Activated CD8-positive, alpha-beta memory T cell treated with anti-CD3 and anti-CD28 coated beads, Interleukin-2, amount 10 ng/mL, durations not matched to agents 7 days and 5 days (primary cell): ENCODE results near the gene GANAB. TPM values are rescaled to one million over a fixed set of nuclear protein-coding genes. Genes with fewer than 3 reads are reported as not detected.
"Not testable (repeated sequence)": the region's sequence is repeated elsewhere in the genome, so short reads cannot be mapped to it uniquely, and the experiment has no call there.

Experiments
- ATAC-seq: fragments of 150-1000 bp; cut with Tn5 transposase; one replicate; pipeline ENCODE4 v1.10.0; 2021; ENCODE audit warnings: moderate library complexity
- CTCF ChIA-PET: fragments of 350-600 bp; sonication (Branson Sonifier 250); formaldehyde crosslinking; loops from one replicate; lab custom pipeline; 2021; ENCODE audit warnings: antibody characterized with exemption; lab: Charles Lee
- DNase-seq: peaks from one replicate; pipeline ENCODE4 v3.0.0-alpha.2; 2020
- H3K27ac Mint-ChIP-seq: one replicate; pipeline ENCODE4 v1.8.0; 2021; ENCODE audit warnings: mild to moderate bottlenecking, mixed read lengths
- H3K27me3 Mint-ChIP-seq: one replicate; pipeline ENCODE4 v1.8.0; 2021; ENCODE audit warnings: mixed read lengths
- H3K36me3 Mint-ChIP-seq: one replicate; pipeline ENCODE4 v1.8.0; 2021; ENCODE audit warnings: mild to moderate bottlenecking, mixed read lengths
- H3K4me1 Mint-ChIP-seq: one replicate; pipeline ENCODE4 v1.8.0; 2021; ENCODE audit warnings: mixed read lengths
- H3K4me3 Mint-ChIP-seq: one replicate; pipeline ENCODE4 v1.8.0; 2021; ENCODE audit warnings: mild to moderate bottlenecking, moderate library complexity, mixed read lengths
- H3K9me3 Mint-ChIP-seq: one replicate; pipeline ENCODE4 v1.8.0; 2022; ENCODE audit warnings: low read depth, mixed read lengths
- total RNA-seq, 2 experiments: library from RNA; stranded (reverse); gene quantifications; one replicate each; pipeline ENCODE4 v1.2.3, GENCODE V29; 2021

The GANAB gene
- total RNA-seq, 2 experiments from 2014 or later = 248 to 275 TPM

- peaks cover 27% of the 10 kb centered on the region for H3K36me3 Mint-ChIP-seq
- ATAC-seq (no peak), DNase-seq (no peak)
- no peaks in the 10 kb centered on the region for H3K27me3 Mint-ChIP-seq
- H3K27ac Mint-ChIP-seq = peak overlapping the region; percentile 93
- CTCF ChIA-PET = interaction anchor here (0.9 to 1.9 kb wide), 6 partner anchors 8 to 141 kb away, joined by 3 to 6 read pairs (median 4); partner anchors contain the start of genes C11orf98 and CSKMT
- no peaks in the 10 kb centered on the region for H3K9me3 Mint-ChIP-seq
- peak overlapping the region; percentile 89 for H3K4me3 Mint-ChIP-seq
- H3K4me1 Mint-ChIP-seq = peaks cover 41% of the 10 kb centered on the region
Observed at GRCh38 chr11:62645671-62645945, 805 bp downstream of the GANAB start.

- Mint-ChIP-seq H3K4me1 (peaks cover 46% of the 10 kb centered on the region), H3K9me3 (no peaks in the 10 kb centered on the region), H3K4me3 (peak overlapping the region; percentile 5), H3K36me3 (peaks cover 28% of the 10 kb centered on the region), H3K27ac (no peak overlapping the region), H3K27me3 (no peaks in the 10 kb centered on the region)
- CTCF ChIA-PET = interaction anchor here (0.8 to 1.2 kb wide), 2 partner anchors 15 to 33 kb away, joined by 3 to 6 read pairs; no protein-coding TSS in a partner anchor
- DNase-seq (no peak), ATAC-seq (no peak)
Observed at GRCh38 chr11:62644220-62644619, 2.2 kb downstream of the GANAB start.

- CTCF ChIA-PET = interaction anchor here (0.9 kb wide), 1 partner anchor 247 kb away, joined by 3 read pairs; no protein-coding TSS in a partner anchor
- H3K4me3 Mint-ChIP-seq = no peak overlapping the region
Observed at GRCh38 chr11:62632492-62632891, 13.9 kb downstream of the GANAB start.

GRCh38 chr11:62627713-62628112 lies 18.7 kb downstream of the GANAB start:
- no peak overlapping the region for H3K27ac Mint-ChIP-seq
- ATAC-seq = no peak

More at GRCh38 chr11:62632492-62632891, 13.9 kb downstream of the GANAB start:
- H3K36me3 Mint-ChIP-seq = peaks cover 66% of the 10 kb centered on the region
- H3K4me1 Mint-ChIP-seq = peaks cover 15% of the 10 kb centered on the region
- no peaks in the 10 kb centered on the region for H3K27me3 Mint-ChIP-seq
- DNase-seq (no peak), ATAC-seq (no peak)
- H3K9me3 Mint-ChIP-seq = no peaks in the 10 kb centered on the region
- H3K27ac Mint-ChIP-seq = no peak overlapping the region

GRCh38 chr11:62622476-62623089 lies 23.8 kb downstream of the GANAB start:
- H3K27me3 Mint-ChIP-seq = no peaks in the 10 kb centered on the region
- CTCF ChIA-PET = interaction anchor here (0.8 to 4.2 kb wide), 12 partner anchors 11 to 228 kb away, joined by 3 to 39 read pairs (median 5); partner anchors contain the start of genes C11orf98, CSKMT, EML3 and MTA2
- H3K4me3 Mint-ChIP-seq = peak overlapping the region; percentile 60
- peak overlapping the region; percentile 85 for H3K27ac Mint-ChIP-seq
- H3K9me3 Mint-ChIP-seq = no peaks in the 10 kb centered on the region
- no peak for ATAC-seq
- H3K4me1 Mint-ChIP-seq = peaks cover 19% of the 10 kb centered on the region
- peaks cover 26% of the 10 kb centered on the region for H3K36me3 Mint-ChIP-seq
- DNase-seq = no peak

More at GRCh38 chr11:62627713-62628112, 18.7 kb downstream of the GANAB start:
- no peak for DNase-seq
- no peaks in the 10 kb centered on the region for H3K27me3 Mint-ChIP-seq
- peaks cover 52% of the 10 kb centered on the region for H3K36me3 Mint-ChIP-seq
- H3K4me1 Mint-ChIP-seq = no peaks in the 10 kb centered on the region
- CTCF ChIA-PET = interaction anchor here (0.7 to 1.6 kb wide), 3 partner anchors 16 to 1614 kb away, joined by 3 to 8 read pairs (median 5); partner anchors contain the start of gene EML3
- H3K4me3 Mint-ChIP-seq = no peak overlapping the region
- no peaks in the 10 kb centered on the region for H3K9me3 Mint-ChIP-seq

- ATAC-seq = peak; percentile 93
- Mint-ChIP-seq H3K4me1 (peaks cover 19% of the 10 kb centered on the region), H3K9me3 (no peaks in the 10 kb centered on the region), H3K27ac (peak within 1 kb of the TSS; percentile 96), H3K36me3 (peaks cover 24% of the 10 kb centered on the region), H3K4me3 (peak within 1 kb of the TSS; percentile 90), H3K27me3 (no peaks in the 10 kb centered on the region)
- DNase-seq = peak; percentile 98
- CTCF ChIA-PET = interaction anchor here (0.7 to 4.2 kb wide), 14 partner anchors 10 to 197 kb away, joined by 3 to 39 read pairs (median 5); partner anchors contain the start of genes C11orf98, CSKMT, EML3 and MTA2
Observed at GRCh38 chr11:62621567-62622470, 24.6 kb downstream of the GANAB start, which contains the start of gene B3GAT3. B3GAT3 (minus strand) TSS chr11:62621986; CDS start chr11:62621947, 39 bp downstream.

- H3K4me1 Mint-ChIP-seq = peaks cover 19% of the 10 kb centered on the region
- no peaks in the 10 kb centered on the region for H3K9me3 Mint-ChIP-seq
- no peaks in the 10 kb centered on the region for H3K27me3 Mint-ChIP-seq
- H3K4me3 Mint-ChIP-seq = peak overlapping the region; percentile 90
- H3K27ac Mint-ChIP-seq = peak overlapping the region; percentile 96
- DNase-seq = no peak
- CTCF ChIA-PET = interaction anchor here (0.7 to 4.2 kb wide), 11 partner anchors 10 to 196 kb away, joined by 3 to 39 read pairs (median 5); partner anchors contain the start of genes C11orf98, CSKMT, EML3 and MTA2
- no peak for ATAC-seq
- peaks cover 23% of the 10 kb centered on the region for H3K36me3 Mint-ChIP-seq
Observed at GRCh38 chr11:62621027-62621566, 25.3 kb downstream of the GANAB start.

- H3K27me3 Mint-ChIP-seq, ATAC-seq, H3K9me3 Mint-ChIP-seq, DNase-seq, H3K4me3 Mint-ChIP-seq, H3K27ac Mint-ChIP-seq: not testable (repeated sequence)
- CTCF ChIA-PET = interaction anchor here (0.6 to 1.7 kb wide), 2 partner anchors 15 to 48 kb away, joined by 3 to 5 read pairs; partner anchors contain the start of genes C11orf98, CSKMT and MTA2
- H3K36me3 Mint-ChIP-seq = peaks cover 18% of the 10 kb centered on the region
- peaks cover 29% of the 10 kb centered on the region for H3K4me1 Mint-ChIP-seq
Observed at GRCh38 chr11:62616957-62617356, 29.5 kb downstream of the GANAB start.

- Mint-ChIP-seq H3K27ac (no peak overlapping the region), H3K4me1 (peaks cover 36% of the 10 kb centered on the region), H3K36me3 (peaks cover 14% of the 10 kb centered on the region), H3K9me3 (no peaks in the 10 kb centered on the region), H3K4me3 (no peak overlapping the region), H3K27me3 (no peaks in the 10 kb centered on the region)
- CTCF ChIA-PET = no interaction called here
- DNase-seq = no peak
- no peak for ATAC-seq
Observed at GRCh38 chr11:62615521-62615920, 30.9 kb downstream of the GANAB start.

- CTCF ChIA-PET = interaction anchor here (1.7 kb wide), 2 partner anchors 12 to 80 kb away, joined by 4 to 5 read pairs; partner anchors contain the start of gene MTA2
- no peaks in the 10 kb centered on the region for H3K9me3 Mint-ChIP-seq
- H3K27me3 Mint-ChIP-seq = no peaks in the 10 kb centered on the region
- no peak for ATAC-seq
- H3K4me1 Mint-ChIP-seq = peaks cover 39% of the 10 kb centered on the region
- no peak overlapping the region for H3K4me3 Mint-ChIP-seq
- H3K27ac Mint-ChIP-seq = peak overlapping the region; percentile 77
- no peak for DNase-seq
- H3K36me3 Mint-ChIP-seq = peaks cover 16% of the 10 kb centered on the region
Observed at GRCh38 chr11:62614275-62614674, 32.1 kb downstream of the GANAB start.

- no peak overlapping the region for H3K4me3 Mint-ChIP-seq
- peak overlapping the region; percentile 64 for H3K27ac Mint-ChIP-seq
- DNase-seq (no peak), ATAC-seq (no peak)
- H3K36me3 Mint-ChIP-seq = peaks cover 15% of the 10 kb centered on the region
- CTCF ChIA-PET = interaction anchor here (1.0 to 4.2 kb wide), 6 partner anchors 8 to 189 kb away, joined by 3 to 36 read pairs (median 4); partner anchors contain the start of genes B3GAT3 and MTA2
- no peaks in the 10 kb centered on the region for H3K27me3 Mint-ChIP-seq
- H3K4me1 Mint-ChIP-seq = peaks cover 42% of the 10 kb centered on the region
- no peaks in the 10 kb centered on the region for H3K9me3 Mint-ChIP-seq
Observed at GRCh38 chr11:62613291-62613778, 33.1 kb downstream of the GANAB start.
